Activated gamma-delta T cell treated with Interleukin-2 at 50 U/mL for 16 hours (primary cell): Measurements from ENCODE around the gene POLN.
"Not testable (repeated sequence)": the region's sequence is repeated elsewhere in the genome, so short reads cannot be mapped to it uniquely, and the experiment has no call there.

Experiments used
- DNase-seq: peaks from one replicate; pipeline ENCODE4 v3.0.0-alpha.2; 2020

POLN gene

DNA sequence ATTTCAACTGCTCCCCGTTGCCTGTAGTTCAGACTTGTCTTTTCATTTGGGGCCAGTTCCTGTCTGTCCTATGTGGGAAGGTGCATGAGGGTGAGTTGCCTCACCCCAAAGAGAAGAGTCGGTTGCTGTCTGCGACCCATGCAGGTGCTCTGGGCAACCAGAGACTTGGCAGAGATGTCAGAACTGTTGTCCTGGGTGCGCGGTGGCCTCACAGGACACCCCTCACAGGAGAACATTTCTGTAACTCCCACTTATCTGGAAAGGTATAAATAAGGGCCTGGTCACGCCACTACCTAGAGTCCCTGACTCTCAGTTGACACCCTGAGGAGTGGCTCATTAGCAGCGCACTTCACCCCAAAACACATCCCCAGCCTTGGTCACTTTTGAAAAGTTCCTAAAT, 192.5 kb downstream of the POLN start:
- no peak for DNase-seq

DNA sequence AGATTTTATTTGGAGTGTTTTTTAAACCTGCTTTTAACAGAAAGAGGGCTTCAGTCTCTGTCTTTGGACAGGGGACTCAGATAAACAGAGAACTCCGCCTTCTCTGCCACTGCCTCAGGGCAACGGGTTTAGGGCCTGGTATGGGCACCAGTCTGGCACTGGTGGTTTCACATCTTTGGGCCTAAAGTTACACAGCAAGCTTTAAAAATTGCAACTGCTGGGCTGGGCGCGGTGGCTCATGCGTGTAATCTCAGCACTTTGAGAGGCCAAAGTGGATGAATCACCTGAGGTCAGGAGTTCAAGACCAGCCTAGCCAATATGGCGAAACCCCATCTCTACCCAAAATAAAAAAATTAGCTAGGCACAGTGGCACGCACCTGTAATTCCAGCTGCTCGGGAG, 193.1 kb downstream of the POLN start:
- no peak for DNase-seq

DNA sequence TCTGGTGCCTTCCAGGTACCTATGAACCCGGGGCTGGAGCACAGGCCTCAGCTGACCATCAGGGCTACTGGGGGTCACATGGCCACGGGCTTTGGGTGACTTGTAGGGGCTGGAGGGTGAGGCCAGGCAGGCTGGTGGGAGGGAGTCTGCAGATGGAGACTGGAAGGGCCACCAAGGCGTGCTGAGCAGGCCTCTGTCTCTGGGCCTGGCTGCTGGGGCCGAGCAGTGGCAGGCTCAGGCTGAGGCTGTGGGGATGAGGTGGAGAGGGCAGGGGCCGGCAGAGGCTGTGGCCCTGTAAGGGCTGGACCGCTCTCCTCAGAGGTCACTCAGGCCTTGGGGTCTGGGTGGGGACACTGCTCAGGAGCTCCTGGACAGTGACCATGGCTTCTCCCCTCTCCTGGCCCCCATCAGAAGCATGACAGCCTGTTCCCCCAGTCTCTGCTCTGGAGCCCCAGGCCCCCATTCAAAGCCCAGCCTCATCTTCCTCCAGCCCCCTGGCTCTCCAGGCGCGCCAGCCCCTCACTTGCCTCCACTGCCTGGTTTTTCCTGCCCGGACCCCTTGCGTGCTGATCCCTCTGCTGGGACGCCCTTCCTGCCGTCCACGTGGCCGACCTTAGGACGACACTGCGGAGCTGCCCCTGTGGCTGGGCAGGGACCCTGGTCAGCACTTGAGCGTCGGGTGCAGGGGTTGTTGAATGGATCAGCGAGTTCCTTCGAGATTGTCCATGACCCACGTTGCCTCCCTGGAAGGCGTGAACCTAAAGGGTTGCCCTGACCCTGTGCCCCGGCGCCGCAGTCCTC, 193.9 kb downstream of the POLN start:
- no peak for DNase-seq

DNA sequence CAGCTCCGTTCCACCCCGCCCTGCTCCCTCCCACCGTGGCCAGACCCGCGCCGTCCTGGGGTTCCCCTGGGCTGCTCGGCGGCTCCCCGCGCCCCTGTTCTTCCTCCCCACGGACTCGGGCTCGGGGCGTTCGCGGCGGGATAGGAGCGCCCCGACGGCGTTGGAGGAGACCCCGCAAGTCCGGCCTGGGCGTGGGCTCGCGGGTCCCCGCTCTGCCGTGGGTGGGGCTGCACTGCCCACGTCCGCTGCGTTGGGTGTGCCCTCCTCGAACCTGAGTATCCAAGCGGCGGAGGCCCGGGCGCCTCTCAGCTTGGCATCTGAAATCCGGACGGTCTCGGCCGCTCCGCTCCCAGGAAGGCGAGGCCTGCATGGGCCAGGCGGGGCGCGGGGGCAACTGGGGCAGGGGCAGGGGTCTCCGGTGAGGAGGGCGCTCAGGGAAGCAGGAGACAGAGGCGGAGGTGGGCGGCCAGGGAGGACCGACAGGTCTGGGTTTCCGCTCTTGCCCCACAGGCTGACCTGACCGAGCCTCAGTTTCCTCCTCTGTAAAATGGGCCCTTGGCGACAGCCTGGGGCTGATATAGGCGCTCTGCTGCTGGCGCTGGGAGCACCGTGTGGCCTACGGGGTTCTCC, 194.8 kb downstream of the POLN start:
- DNase-seq: no peak

DNA sequence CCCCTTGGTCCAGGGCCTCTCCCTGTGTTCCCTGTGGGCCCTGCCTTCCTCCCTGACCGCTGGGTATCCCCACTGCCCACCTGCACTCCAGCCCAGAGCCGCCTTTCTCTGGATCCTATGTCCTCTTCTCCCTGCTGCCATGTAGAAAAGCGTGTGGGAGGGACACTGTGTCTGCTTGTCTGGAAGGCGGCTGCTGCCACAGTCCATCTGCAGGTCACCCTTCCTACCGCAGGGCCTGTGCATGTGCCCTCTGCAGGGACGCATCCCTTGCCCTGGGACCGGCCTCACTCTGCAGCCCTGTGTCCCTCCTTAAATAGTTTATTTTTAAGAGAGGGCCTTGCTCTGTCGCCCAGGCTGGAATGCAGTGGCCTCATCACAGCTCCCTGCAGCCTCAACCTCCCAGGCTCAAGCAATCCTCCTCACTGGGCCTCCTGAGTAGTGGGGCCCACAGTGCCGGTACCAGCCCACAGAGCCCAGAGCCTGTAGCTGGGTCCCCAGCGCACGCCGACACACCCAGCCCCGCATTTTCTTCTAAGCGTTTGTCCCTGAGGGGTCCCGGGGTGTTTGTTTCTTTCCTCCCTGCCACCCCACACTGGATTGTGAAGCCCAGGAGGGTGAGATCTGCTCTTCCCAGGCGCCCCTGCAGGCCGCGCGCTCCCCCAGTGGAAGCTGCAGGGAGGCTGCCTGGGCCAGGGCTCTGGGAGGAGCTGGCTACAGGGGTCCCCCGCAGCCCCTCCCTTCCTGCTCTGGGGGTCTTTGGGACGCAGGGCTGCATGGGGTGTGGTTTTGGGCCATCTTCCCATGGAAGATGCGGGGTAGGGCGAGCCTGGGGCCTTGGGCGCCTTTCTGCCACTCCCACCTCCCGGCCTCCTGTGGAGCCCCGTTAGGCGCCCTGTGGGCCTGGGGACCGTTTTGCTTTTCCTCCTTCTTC, 195.6 kb downstream of the POLN start:
- no peak for DNase-seq

DNA sequence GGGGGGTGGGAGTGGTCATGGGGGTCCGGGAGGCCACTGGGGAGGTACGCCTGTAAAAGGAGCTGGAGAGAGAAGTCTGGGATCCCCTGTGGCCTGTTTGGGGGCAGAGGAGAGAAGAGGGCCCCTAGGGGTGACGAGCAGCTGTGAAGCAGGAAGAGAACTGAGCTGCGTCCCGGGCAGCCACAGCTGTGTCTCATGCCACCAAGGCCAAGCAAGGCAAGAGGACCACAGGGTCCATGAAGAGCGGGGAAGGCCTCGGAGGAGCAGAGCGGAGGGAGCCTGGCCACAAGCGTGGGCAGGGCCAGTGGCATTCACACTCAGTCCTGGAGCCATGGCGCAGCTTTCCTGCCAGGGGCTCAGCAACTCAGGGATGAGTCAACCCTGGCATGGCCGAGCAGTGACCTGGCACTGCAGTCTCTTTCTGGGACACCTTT, 196.4 kb downstream of the POLN start:
- DNase-seq: peak; percentile 29

DNA sequence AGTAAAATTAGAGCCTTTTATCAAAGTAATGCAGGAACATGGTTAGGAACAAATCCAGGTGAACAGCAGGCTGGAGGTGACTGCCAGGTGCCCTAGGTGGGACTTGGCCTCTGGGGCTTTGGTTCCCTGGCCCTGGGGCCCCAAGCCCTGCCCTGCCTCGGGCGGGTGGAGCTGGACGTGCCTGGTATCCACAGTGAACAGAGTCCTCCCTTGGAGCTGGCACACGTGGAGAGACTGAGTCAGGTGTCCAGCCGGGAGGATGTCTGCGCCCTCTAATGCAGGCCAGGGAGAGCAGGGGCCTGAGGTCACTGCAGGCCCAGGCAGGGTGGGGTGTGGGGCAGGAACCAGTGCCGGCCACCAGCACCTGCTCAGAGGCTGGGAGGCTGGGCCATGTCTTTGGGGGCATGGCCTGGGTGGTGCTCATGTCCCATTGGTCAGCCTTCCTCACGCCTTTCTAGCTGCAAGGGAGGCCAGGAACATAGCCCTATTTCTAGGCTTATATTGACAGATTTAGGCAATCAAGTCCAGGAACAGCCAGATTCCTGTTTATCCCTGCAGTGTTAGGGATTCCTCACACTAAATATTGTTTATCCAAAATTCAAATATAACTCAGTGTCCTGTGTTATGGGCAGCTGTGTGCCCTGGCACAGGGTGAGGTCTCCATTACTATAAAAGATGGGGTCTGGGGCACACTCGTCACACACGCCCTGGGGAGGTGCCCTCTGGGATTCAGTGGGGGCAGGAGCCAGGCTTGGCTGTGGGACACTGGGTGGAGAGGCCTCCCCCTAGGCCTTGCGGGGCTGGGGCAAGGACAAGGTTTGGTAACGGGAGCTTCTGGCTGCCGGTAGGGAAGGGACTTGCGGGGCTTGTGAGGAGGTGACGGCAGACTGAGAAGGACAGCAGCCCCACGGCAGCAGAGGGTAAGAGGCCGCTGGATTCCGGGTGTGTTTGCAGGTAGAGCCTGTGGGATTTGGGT, 197.1 kb downstream of the POLN start:
- no peak for DNase-seq

DNA sequence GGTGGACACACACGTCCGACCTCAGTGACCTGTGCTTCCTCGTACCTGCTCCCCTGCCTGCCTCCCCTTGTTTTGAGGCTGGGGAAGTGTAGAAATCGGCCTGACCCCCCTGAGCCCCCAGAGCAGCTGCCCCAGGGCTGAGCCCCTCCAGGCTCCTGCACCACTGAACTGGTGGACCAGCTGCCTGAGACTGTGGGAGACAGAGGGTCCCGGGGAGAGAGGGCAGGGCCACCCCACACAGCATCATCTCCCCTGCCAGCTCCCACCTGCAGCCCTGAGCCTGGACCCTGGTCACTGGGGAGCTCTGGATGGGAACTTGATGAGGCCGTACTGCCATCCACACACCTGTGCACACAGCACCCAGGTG, 197.8 kb downstream of the POLN start:
- no peak for DNase-seq

DNA sequence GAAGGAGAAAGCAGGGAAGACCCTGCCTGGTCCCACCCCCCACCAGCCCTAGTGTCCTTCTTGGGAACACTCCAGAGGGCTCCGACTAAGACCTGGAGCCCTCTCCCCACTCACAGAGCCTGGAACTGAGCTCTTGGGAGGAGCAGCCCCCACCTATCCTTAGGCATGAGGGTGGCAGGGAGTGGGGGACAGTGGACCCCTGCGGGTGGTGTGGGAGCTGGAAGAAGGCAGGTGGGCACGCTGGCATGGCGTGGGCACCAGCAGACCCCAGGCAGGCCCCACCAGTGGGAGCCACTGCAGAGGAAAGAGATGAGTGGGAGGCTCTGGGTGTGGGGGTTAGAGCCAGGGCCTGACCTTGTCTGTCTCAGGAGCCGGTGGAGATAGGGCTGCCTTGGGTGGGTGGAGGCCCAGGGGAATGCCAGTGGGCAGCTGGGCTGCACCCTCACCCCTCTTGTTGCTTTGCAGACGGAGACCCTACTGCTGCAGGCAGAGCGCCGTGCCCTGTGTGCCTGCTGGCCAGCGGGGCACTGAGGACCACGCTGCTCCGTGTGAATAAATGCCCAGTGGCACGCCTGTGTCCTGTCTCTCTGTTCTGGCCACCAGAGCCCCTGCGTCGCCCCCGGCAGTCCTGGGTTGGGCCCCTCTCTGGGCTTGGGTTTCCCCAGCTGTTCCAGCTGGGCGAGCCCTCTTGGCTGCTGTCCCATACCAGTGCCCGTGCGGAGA, 198.4 kb downstream of the POLN start:
- DNase-seq: no peak

DNA sequence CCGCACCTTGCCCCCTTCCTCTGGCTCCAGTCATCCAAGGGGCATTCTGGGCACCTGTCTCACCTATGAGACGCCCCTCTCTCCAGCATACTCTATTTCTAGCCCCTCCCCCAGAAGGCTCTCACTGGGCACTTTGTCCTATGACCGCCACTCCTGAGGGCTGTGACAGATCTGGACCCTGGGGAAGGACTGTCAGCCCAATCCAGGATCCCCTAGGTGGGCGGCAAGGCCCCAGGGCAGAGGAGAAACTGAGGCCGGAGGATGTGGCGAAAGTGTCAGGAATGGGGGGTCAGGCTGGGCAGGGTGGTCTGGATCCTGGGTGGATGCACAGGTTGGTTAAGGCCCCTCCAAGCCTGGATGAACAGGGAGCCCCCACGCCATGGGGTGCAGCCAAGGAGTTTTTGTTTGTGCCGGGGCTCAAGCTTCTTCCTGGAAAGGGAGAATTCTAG, 198.9 kb downstream of the POLN start:
- no peak for DNase-seq

DNA sequence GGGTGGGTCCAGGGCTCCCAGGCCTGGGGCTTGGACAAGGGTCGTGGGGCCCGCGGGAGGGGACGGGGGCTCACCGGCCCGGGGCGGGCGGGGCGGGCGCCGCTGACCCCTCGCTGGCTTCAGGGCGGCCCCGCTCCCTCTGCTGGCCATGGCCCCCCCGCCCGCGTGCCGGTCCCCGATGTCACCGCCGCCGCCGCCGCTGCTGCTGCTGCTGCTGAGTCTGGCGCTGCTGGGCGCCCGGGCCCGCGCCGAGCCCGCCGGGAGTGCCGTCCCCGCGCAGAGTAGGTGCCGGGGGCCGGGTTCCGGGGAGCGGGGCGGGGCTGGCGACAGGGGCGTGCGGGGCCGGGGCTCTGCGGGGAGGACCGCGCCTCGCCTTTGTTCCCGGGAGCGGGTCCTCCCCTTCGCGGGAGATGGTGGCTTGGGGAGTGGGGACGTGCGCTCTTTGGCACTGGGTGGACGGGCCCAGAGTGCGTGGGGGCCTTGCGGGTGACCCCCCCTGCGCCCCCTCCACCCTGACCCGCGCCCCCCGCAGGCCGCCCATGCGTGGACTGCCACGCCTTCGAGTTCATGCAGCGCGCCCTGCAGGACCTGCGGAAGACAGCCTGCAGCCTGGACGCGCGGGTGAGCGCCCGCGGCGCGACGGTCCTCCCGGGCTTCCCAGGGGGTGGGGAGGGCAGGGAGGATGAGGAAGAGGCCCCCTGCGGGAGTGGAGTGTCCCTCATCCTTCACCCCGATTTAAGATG, 199.5 kb downstream of the POLN start:
- peak; percentile 25 for DNase-seq

DNA sequence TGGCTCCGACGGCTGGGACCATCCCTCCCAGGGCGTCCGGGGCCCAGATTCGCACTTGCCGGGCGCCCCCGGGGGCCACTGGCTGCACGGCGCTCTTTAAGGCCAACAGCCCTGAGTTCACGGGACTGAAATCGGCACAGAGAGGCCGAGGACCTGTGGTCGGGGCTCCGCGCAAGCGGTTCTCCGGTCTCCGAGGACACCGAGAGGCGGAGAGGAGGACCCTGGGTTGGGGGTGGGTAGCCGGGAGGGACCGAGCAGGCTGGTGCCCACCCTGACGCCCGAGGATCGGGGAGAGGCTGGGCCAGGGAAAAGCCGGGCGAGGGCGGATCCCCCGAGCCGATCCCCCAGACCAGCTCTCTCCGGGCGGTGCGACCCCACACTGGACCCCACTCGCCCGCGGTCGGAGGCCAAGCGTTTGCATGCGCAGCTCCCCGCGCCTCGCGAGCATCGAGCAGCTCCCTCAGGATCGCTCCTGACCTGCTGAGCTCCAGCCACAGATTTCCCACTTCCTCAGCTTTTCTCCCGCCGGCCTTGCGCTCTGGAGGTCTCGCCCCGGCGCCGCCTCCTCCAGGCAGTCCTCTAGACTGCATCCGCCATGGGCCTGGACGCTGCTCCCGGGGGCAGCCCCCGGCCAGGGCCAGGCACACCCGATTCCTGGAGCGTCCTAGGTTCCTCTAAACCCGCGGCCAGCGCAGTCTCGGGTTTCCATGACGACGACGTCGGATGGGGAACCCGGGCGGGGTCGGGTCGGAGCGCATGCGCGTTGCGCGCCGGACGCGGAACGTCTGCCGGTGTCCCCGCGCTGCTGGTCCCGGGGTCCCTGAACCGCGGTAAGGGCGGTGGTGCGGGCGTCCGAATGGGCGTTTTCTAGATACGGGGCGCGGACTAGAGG, 200.4 kb downstream of the POLN start:
- peak; percentile 79 for DNase-seq

DNA sequence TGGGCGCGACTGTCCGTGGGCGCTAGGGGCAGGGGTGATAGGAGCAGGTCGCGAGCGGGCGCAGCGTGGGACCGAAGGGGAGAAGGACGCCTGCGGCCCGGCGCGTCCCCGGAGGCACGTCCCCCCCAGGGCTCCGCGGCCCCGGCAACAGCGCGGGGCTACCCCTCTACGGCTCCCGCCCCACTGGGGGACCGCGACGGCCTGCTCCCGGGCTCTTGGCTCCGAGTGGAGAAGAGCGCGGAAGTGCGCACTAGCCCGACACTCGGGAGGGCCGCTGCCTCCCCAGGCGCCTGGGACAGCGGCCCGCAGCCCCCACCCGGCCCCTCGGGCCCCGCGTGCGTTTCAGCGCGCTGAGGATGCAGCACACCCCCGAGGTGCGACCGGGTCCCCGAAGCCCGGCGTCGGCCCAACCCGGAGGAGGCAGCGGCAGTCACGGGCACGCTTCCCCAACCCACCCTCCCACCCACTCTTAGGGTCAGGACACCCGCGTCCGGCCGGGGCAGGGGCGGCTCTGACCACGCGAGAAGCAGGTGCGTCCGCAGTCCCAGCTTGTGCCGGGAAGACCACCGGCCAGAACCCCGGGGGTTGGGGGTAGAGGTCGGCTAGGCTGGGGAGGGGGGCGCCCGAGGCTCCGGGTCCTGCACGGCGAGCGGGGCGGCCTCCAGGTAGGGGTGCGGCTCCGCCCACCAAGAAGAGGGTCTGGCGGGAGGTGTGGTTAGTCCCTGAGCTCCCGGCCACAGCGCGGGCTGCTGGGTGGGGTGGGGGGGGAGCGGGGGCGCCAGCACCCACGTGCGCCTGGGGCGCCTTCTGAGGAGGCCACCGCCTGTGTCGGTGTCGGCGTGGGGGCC, 201.3 kb downstream of the POLN start:
- no peak for DNase-seq

DNA sequence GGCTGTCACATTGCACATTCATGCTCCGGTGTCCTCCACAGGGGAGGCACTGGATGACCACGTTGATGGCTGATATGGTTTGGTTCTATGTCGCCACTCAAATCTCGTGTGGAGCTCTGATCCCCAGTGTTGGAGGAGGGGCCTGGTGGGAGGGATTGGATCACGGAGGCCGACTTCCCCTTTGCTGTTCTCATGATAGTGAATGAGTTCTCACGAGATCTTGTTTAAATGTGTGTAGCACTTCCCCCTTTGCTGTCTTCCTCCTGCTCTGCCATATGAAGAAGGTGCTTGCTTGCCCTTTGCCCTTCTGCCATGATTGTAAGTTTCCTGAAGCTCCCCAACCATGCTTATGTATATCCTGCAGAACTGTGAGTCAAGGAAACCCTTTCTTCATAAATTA, 205.1 kb downstream of the POLN start:
- DNase-seq: no peak

DNA sequence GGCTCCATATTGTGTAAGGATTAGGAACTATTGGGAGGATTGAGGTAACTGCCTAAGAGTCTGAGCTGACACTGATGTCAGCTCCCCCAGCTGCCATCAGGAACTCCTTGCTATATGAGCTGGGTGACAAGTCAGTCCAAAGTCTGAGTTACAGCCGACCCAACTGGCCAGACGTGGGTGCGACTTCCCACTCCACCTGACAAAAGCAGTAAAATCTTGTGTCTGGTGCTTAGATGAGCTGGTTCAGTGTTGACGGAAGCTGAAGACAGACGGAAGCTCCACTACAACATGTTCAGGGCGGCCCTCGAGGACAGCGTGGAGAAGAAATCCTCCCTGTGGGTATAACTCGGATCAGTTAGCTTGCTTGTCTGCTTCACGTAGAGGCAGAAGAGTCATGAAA, 205.6 kb downstream of the POLN start:
- no peak for DNase-seq

DNA sequence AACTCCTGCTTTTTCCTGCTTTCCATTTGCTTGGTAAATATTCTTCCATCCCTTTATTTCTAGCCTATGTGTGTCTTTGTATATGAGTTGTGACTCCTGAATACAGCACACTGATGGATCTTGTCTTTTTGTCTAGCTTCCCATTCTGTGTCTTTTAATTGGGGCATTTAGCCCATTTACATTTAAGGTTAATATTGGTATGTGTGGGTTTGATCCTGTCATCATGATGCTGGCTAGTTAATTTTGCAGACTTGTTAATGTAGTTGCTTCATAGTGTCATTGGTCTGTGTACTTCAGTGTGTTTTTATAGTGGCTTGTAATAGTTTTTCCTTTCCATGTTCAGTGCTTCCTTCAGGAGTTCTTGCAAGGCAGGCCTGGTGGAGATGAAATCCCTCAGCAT, 210.8 kb downstream of the POLN start:
- not testable (repeated sequence) for DNase-seq

DNA sequence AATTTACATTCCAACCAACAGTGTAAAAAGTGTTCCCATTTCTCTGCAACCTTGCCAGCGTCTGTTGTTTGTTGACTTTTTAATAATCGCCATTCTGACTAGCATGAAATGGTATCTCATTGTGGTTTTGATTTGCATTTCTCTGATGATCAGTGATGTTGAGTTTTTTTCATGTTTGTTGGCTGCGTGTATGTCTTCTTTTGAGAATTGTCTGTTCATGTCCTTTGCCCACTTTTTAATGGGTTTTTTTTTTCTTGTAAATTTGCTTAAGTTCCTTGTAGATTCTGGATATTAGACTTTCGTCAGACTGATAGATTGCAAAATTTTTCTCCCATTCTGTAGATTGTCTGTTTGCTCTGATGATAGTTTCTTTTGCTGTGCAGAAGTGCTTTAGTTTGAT, 214.8 kb downstream of the POLN start:
- DNase-seq: not testable (repeated sequence)

DNA sequence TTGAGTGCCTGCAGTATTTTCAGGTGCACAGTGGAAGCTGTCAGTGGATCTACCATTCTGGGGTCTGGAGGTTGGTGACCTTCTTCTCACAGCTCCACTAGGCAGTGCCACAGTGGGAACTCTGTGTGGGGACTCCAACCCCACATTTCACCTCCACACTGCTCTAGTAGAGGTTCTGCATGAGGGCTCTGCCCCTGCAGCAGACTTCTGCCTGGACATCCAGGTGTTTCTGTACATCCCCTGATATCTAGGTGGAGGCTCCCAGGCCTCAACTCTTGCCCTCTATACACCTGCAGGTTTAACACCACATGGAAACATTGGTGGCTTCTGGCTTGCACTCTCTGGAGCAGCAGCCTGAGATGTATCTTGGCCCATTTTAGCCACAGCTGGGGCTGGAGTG, 216.1 kb downstream of the POLN start:
- DNase-seq: no peak

DNA sequence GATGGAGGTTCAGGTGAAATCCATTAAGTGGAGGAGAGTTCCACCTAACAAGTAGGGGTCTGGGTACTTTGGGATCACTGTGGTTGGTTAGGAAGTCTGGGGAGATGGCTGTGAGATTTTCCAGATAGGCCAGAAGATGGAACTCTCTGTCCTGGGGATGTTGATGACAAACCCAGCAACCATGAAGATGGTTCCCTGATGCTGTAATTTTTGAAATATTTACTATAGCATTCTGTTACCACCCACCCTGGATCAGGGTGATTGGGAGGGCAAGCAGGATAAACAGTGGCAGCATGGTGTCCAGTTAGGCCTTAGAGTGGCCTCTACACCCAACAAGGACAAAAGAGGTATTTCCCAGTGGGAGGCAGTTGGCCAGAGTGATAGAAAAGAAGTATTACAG, 217.2 kb downstream of the POLN start:
- DNase-seq: no peak
